SIG-M5 (cell line): ENCODE results near the gene TK2.
"Not testable (repeated sequence)": the region's sequence is repeated elsewhere in the genome, so short reads cannot be mapped to it uniquely, and the experiment has no call there.

Experiments used
- DNase-seq: peaks from one replicate; lab custom pipeline; 2025; lab: John Stamatoyannopoulos, UW

The TK2 gene

GRCh38 chr16:66503030-66503429 lies 46.9 kb downstream of the TK2 start:
- DNase-seq = no peak

- DNase-seq = no peak
Observed at GRCh38 chr16:66502020-66502913, 47.7 kb downstream of the TK2 start.

- not testable (repeated sequence) for DNase-seq
Observed at GRCh38 chr16:66501563-66501962, 48.4 kb downstream of the TK2 start.

- DNase-seq = not testable (repeated sequence)
Observed at GRCh38 chr16:66497921-66498320, 52.0 kb downstream of the TK2 start.

- DNase-seq = not testable (repeated sequence)
Observed at GRCh38 chr16:66496226-66496625, 53.7 kb downstream of the TK2 start.

- DNase-seq = no peak
Observed at GRCh38 chr16:66495440-66495839, 54.5 kb downstream of the TK2 start.

GRCh38 chr16:66494916-66495315 lies 55.0 kb downstream of the TK2 start:
- DNase-seq = no peak

- DNase-seq = no peak
Observed at GRCh38 chr16:66493490-66494401, 56.2 kb downstream of the TK2 start.

GRCh38 chr16:66491716-66492064 lies 58.2 kb downstream of the TK2 start:
- no peak for DNase-seq

GRCh38 chr16:66490774-66491715 lies 58.9 kb downstream of the TK2 start:
- DNase-seq = no peak

GRCh38 chr16:66489818-66490217 lies 60.1 kb downstream of the TK2 start:
- no peak for DNase-seq

- DNase-seq = no peak
Observed at GRCh38 chr16:66489385-66489784, 60.5 kb downstream of the TK2 start.

- DNase-seq = no peak
Observed at GRCh38 chr16:66488505-66488904, 61.4 kb downstream of the TK2 start.

GRCh38 chr16:66487580-66488275 lies 62.2 kb downstream of the TK2 start:
- DNase-seq = no peak

GRCh38 chr16:66486773-66487579 lies 62.9 kb downstream of the TK2 start:
- DNase-seq = no peak

GRCh38 chr16:66486199-66486772 lies 63.6 kb downstream of the TK2 start:
- DNase-seq = no peak

- no peak for DNase-seq
Observed at GRCh38 chr16:66485376-66485775, 64.5 kb downstream of the TK2 start.

GRCh38 chr16:66484453-66485213 lies 65.3 kb downstream of the TK2 start:
- DNase-seq = no peak
